Measurements from ENCODE around the gene TH.

Gene TH

DNA sequence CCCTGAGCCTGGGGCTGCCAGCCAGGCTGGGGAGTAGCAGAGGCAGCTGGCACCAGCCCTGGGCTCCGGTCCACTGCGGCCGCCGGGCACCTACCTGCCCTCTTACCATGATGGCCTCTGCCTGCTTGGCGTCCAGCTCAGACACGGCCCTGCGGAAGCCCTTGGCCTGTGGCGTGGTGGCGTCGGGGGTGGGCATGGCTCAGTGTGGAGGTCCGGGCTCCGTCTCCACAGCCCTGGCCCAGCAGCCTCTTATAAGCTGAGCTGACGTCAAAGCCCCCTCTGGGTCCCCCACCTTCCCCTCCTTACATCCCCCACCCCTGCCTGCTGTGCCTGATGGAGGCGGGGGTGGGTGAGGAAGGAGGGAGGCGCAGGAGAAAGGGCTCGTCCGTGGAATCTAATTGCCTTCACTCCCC is at the start of gene TH:
TSS of gene TH (minus strand) at position 225 of the 413 bp plus-strand sequence. CDS start at position 196, 29 bp downstream.
- DNase-seq, result no peak

DNA sequence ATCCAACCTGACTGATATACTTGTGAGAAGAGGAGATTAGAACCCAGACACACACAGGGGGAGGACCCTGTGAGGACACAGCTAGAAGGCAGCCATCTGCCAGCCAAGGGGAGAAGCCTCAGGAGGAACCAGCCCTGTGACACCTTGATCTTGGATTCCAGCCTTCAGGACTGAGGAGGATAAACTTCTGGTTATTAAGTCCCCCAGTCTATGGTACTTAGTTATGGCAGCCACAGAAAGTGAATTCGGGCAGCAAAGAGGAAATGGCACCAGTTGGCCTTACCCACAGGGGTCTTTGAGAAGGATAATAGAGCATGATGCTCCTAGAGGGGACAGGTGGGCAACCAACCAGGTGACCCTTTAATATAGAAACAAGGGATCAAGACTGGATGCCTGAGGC is 49.4 kb upstream of the TH start:
- DNase-seq, result no peak

DNA sequence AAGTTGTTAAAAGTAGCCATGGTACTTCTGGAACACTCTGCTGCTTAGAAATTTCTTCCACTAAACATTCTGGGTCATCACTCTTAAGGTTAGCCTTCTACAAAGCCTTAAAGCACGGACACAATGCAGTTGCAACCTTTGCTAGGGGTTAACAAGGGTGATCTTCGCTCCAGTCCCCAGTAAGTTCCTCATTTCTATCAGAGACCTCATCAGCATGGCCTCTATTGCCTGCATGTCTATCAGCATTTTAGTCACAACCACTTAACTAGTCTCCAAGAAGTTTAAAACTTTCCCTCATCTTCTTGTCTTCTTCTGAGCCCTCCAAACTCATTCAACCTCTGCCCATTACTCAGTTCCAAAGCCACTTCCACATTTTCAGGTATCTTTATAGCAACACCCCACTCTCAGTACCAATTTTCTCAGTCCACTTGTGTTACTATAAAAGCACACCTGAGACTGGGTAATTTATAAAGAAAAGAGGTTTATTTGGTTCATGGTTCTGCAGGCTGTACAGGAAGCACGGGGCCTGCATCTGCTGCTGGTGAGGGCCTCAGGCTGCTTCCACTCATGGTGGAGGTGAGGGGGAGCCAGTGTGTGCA is 48.7 kb upstream of the TH start:
- DNase-seq, result no peak

DNA sequence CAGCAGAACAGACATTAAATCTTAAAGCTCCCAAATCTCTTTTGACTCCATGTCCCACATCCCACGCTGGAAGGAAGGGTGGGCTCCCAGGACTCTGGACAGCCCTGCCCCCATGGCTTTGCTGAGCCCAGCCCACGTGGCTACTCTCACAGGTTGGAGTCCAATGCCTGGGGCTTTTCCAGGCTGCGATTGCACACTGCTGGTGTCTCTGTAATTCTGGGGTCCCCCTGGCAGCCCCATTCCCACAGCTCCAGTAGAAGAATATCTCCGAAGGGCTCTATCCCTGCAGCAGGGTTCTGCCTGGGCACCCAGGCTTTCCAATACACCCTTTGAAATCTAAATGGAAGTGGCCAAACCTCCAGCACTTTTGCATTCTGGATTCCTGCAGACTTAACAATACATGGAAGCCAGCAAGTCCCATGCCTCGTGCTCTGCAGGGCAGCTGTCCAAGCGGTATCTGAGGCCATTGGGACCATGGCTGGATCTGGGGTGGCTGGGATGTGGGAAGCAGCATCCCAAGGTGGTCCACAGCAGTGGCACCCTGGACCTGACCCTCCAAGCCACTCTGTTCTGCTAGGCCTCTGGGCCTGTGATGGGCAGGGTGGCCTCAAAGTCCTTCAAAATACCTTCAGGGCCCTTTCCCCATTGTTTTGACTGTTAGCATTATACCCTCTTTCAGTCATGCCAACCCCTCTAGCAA is 47.9 kb upstream of the TH start:
- DNase-seq, result no peak

DNA sequence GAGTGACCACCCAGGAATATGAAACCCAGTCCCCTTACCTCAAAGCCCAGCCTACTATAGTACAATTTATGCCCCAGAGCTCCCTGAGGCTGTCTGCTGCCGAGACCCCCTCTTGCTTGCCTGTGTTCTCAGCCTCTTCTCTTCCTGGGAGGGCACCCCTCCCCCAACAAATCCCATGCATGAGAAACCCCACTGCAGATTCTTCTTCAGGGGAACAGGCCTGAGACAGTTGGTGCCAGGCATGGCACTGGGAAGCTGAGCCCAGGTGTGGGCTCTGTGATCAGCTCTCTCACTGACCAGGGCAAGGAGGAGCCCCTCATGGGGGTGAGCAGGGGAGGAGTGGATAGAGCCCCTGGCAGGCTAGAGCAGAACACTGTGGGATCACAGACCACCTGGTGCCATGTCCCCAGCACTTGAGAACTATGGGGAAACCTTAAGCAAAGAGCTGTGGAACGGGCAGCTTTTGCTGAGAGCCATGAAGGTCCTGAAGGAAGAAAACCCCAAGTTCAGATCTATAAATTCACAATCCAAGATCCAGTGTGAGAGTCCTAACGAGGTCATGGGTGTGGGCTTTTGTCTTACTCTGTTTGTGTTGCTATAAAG is 46.5 kb upstream of the TH start:
- DNase-seq, result no peak

DNA sequence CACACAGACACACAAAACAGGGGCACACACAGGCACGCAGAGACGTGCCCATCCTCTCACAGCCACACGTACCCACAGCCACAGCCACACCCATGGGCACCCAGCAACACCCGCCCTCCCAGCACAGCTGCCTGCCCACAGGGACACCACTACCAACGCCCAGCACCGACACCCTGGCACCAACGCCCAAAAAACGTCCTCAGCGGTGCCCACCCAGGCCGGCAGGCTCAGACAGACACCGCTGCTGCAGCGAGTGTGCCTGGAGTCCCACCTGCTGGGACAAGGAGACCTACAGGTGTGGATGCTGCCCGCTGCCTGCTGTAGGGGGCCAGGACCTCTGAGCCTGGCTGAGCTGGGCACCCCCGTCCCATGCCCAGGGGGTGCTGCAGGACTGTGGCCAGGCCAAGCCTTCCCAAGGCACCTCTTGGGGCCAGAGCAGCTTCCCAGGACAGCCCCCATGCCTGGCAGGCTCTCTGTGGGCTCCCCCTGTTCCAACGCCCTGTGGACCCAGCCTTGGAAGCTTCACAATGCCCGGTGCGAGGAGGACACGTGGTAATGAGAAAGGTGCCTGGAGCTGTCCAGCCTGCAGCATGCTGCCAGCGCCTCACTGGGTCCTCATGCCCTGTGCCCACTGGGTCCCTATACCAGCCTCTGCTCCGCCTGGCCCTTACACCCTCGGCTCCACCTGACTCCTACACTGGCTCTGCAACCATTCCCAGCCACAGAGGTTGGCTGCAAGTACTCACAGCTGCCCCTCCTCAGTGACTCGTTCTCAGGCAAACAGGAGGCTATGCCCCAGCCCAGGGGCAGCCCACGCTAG is 45.8 kb upstream of the TH start:
- DNase-seq, result no peak

DNA sequence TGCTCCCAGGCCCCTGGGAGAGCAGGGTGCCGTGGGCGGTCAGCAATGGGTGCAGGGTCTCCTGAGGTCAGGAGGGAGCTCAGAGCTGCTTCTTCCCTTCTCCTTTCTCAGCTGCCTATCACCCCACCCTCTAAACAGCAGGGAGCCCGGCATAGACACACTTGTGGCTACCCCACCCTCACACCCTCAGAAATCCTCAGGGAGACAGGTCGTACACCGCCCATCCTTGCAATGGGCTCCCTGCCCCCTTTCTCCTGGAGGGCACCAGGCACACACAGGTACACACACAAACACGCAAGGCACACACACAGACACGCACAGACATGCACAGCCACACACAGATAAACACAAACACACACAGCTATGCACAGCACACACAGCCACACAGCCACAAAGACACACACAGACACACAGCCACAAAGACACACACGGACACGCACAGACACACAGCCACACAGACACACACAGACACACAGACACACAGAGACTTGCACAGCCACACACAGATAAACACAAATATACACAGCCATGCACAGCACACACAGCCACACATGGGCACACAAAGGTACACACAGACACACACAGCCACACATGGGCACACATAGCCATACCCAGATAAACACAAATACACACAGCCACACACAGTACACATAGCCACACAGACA is 44.9 kb upstream of the TH start:
- DNase-seq, result no peak

DNA sequence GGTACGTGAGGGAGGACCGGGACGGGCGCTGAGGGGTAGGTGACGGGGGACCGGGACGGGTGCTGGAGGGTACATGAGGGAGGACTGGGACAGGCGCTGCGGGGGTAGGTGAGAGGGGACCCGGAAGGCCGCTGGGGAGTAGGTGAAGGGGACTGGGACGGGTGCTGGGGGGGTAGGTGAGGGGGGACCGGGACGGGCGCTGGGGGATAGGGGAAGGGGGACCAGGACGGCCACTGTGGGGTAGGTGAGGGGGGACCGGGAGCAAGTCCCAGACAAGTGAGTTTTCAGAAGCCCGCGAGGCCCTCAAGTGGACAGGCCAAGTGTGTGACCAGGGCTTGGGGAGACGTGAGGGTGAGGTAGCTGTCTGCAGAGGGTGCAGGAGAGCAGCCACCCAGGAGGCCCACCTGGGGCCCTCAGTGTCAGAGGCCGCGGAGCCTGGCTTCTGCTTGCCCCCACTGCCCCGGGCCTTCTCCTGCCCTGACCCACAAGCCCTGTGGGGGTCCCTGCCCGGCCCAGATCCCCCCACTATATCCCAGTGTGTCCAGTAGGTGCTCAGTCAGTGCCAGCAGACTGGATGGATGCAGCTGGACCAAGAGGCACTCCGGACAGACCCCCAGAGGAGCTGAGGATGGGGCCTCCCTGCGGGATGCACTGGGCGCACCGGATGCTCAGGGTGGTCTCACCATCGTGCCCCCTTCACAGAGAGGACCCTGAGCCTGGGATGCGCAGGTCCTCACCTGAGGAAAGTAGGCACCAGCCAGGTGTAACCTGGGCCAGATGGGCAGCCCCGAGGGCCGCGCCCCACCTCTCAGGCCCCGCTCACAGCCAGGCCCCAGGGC is 44.2 kb upstream of the TH start:
- no peak for DNase-seq

DNA sequence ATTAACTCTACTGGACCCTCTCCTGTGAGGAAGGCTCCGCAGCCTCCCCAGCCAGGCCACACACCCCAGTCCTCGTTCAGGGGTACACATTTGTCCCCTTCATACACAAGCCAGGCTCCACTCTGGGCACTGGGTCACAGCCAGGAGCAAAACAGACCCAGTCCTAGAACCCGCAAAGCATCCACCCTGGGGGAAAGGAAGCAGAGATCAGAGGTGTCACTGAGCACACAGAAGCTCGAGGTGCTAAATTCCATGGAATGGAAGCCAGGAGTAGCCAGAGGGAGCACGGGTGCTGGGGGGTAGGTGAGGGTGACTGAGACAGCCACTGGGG is 43.6 kb upstream of the TH start:
- DNase-seq, result no peak

DNA sequence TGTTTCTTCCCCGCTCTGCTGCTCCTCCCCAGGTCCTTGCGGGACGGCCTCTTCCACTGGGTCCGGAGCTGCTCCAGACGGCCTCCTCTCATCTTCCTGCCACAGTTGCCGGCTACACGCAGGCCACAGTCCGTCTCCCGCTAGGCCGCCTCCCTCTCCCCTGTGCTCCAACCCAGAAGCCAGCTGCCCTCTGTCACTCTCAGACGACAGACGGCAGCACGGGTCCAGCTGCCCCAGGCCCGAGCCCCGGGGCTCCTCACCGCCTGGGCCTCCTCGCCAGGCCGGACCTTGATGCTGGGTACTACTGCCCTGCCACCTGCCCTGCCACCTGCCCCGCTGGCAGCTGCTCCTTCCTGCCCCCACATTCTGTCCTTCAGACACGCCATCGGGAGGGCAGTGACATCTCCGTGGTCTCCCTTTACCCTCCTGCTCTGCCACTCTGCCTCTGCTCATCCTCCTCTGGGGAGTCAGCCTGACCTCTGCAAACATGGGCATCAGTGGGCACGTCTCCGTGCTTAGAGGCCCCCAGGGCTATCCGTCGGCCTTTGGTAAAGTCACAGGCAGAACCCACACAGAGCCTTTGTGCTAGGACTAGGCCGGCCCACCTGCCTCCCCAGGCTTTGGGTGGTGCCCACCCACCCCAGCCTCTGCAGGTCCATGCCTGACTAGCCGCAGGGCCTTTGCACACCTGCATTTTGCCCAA is 43.1 kb upstream of the TH start:
- no peak for DNase-seq

DNA sequence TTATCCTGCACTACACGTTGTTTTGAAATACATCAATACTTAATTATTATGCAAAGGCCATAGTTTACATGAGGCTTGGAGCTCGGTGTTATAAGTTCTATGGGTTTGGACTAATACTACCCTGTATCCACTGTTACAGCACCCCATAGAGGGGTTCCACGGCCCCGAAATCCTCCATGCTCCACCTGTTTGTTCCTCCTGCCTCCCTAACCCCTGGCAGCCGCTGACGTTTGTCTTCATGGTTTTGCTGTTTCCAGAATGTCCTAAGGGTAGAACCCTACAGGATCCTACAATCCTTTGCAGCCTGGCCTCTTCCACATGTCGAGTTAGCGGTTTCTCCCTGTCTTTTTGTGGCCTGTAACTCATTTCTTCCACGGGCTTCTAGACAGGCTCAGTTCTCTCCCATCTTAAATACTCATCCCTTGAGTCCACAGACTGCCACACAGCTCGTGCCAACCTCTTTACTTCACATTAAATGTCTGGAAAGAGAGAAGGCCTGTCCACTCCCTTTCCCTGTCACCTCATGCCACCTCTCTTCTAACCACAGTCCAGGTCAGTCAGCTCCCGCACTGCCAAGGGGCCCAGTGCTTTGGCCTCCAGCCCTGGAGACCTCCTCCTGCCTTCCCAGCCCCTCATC is 42.4 kb upstream of the TH start:
- DNase-seq, result no peak

DNA sequence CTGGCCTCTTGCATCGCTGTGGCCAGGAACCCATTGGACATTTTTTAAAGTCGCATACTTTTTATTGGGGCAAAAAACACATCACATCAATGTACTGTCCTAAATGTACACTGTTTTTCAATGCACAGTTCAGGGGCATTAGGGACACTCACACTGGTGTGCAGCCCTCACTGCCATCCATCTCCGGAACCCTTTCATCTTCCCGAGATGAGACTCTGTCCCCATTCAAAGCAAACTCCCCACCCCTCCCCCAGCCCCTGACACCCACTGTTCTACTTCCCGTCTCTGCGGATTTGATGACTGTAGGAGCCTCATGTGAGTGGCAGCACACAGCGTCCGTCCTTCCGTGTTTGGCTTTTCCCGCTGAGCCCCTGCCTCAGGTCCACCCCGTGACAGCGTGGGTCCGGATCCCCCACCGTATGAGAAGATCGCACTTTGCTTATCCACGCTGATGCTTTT is 41.8 kb upstream of the TH start:
- DNase-seq, result no peak

DNA sequence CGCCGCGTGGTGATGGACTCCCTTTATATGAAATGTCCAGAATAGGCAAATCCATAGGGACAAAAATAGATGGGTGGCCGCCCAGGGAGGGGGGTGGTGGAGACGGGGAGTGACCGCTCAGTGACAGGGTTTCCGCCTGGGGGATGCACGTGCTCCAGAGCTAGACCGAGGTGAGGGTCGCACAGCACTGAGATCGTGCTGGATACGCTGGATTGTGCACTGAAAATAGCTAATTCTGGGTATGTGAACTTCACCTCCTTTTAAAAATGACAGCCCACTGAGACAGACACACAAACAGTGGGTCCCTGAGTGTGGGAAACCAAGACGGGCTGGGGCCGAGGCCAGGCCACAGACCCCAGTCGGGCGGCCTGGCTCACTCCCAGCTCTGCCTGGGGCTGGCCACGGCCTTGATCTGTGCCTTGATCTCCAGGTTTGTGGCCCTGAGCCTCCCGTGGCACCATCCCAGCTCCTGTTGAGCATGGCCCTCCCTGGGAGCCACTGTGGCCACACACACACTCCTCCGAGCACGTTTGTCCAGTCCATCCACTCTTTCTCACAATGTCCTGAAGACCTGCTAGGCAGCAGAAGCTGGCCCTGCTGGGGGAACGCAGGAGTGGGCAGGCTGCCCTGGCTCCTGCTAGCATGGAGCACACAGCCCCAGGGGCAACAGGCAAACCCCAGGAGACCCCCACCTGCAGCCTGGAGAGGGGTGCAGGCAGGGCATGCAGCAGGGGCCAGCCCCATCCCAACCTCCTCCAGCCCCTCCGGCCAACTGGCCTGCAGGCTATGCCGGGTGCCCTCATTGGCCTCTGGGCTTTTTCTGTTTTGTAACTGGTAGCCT is 41.0 kb upstream of the TH start:
- DNase-seq, result no peak

DNA sequence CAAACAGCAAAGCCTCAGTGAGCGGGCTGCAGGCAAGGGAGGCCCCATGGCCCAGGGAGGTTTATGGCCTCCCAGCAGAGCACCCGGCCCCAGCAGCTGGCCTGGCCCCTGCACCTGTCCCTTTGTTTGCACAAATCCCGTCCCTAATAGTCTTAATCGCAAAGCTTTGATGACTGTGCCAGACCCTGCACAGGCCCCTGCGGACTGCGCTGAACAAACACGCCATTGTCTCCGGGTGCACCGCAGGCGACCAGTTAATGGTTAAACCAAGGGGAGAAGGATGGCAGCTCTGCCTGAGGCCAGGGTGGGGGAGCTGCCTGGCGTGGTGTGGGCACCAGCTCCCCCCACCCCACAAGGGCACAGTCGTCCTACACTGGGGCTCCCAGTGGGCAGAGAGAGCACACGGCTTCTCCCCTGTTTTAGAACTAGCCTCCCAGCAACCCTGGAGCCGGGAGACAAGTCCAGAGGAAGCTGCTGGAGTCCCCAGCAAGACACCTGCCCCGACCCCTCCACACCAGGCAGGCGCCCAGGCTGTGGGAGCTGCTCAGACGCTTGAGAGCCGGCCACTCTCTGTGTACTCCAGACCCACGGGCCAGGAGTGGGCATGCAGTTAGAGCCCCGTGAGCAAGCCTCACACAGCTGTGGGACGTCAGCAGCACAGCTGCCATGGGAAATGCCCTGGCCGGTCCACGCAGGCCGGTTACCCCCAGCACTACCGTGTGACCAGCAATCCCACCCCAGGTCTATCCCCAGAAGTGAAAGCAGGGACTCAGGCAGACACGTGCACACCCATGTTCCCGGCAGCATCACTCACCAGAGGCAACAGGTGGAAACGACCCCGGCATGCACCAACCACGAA is 39.7 kb upstream of the TH start:
- DNase-seq, result peak; percentile 76

DNA sequence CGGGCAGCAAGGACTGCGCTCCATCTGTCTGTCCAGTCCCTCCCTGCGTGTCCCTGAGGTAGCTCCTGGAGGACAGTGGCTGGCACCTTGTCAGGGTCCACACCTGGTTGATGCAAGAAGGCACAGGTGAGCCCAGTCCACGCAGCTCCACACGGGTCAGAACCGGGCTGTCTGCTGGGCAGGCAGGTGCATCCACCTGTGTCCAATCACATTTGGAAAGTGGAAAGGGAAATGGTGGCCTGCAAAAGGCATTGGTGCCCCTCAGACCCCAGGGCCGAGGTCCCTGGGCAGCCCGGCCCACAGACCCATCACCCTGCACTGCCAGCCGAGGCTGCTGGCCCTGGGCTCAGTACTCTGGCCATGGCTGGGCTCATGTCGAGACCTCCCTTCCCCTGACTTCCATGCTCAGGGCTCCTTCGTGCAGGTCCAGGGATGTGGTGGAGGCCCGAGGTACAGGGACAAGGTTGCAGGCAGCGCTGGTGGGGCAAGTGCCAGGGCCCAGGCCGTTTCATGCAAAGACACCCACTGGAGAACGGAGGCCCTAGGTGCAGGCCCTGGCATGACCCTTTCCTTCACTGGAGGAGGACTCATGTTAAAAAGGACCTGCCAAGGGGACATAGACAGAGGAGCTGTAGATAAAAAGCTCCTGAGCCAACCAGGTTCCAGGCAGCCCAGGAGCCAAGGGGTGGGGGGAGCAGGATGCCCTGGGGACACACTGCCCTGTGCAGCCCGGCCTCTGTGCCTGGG is 38.9 kb upstream of the TH start:
- no peak for DNase-seq

DNA sequence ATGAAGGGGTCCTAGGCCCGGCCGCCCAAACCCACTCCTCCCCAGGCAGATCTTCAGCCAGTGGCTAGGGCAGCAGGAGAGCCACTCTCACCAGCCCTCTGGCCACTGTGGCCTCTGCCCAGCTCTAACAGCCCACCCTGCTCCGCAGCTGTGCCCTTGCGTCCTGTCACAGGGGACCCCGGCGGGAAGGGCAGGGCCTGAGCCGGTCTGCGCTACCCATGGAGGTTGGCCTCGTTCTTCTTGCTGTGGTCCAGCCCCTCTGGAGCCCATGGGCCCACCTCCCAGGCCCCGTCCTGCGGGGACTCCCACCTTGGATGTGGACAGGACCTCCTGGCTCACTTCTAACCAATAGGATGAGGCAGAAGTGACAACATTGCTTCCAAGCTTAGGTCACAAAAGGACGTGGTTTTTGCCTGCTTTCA is 38.3 kb upstream of the TH start:
- DNase-seq, result no peak

DNA sequence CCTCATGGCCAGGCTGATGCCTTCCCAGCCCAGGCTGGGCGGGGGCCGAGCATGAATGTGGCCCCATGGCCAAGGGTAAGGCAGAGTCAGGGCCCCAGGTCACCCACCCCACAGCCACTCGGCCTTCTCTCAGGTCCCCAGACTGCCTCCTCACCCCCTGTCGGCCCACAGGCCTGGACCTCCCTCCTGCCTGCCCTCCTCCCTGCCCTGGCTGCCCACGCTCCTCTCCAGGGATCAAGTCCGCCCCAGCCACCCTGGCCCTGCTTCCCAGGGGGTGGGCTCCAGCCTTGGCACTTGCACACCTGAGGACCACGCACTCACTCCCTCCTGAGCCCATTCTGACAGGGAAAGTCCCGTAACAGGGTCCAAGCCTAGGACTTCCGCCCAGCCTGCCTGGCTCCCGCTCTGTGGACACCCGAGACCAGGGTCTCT is 37.8 kb upstream of the TH start:
- DNase-seq, result no peak

DNA sequence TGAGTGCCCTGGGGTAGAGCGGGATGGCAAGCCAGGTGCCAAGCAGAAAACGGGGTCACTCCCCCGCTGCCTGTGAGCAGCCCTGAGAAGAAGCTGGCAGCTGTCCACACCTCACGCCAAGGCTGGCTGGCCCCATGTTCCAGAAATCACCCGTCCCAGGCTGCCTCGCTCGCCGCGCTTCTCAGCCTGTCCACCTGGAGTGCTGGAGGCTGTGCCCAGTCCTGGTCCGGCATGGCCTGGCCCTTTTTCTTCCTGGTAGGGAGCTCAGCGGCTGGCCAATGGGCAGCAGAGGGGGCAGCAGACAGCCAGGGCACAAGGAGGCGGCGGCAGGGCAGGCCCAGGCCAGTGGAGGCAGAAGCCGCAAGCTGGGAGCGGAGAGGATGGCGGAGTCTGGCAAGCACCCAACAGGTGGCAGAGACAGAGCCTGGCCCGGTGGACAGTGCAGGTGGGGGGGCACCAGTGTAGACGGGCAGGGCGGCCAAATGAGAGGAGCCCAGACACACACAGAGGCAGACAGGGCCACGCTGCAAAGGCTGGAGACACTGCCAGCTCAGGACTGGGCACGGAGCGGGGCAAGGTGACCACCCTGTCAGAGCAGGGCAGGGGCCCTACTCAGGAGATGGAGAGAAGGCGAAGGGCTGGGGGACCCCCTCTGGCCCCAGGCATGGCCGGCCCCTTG is 37.2 kb upstream of the TH start:
- no peak for DNase-seq

Data from NCI-H1436 (cell line).